AG04449 (cell line): Measurements from ENCODE around the gene EGLN3.

Source experiments
- CTCF ChIA-PET: fragments of 350-600 bp; formaldehyde crosslinking; extraction: SDS; loops from one replicate; lab custom pipeline; 2021; ENCODE audit warnings: antibody characterized with exemption; lab: Yijun Ruan, JAX
- POLR2A ChIA-PET: fragments of 400-600, 350-600 bp; formaldehyde crosslinking; extraction: SDS; loops from one replicate; lab custom pipeline; 2020; ENCODE audit warnings: antibody characterized with exemption, inconsistent platforms; lab: Yijun Ruan, JAX
- DNase-seq: peaks from one replicate; pipeline ENCODE4 v3.0.0-alpha.2; 2010; ENCODE audit warnings: low read depth, low spot score
- H3K4me3 ChIP-seq: 2 replicates; pipeline ENCODE4 v1.5.1; 2011; ENCODE audit warnings: low read depth, mild to moderate bottlenecking, control low read depth, low read length
- TF ChIP-seq, protein P1 (sequence below): IDR thresholded peaks from one replicate; pipeline ENCODE4 v1.5.1; 2011; ENCODE audit warnings: mild to moderate bottlenecking, moderate library complexity, low read length, control low read depth, inconsistent platforms; ENCODE audit not compliant: insufficient read depth; ENCODE audit errors: missing control alignments

Gene EGLN3

DNA sequence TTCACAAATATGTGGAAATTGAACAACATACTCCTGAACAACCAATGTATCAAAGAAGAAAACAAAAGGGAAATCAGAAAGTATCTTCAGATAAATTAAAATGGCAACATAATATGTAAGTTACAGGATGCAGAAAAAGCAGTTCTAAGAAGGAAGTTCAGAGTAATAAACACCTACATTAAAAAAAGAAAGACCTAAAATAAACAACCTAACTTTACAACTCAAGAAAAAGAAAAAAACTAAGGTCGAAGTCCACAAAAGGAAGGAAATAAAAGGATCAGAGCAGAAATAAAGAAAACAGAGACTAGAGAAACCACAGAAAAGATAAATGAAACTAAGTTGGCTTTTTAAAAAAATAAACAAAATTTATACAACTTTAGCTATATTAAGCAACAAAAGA, 59.2 kb downstream of the EGLN3 start:
- ChIA-PET POLR2A (no interaction called here), CTCF (no interaction called here)
- DNase-seq: no peak
- TF ChIP-seq, protein P1, sequence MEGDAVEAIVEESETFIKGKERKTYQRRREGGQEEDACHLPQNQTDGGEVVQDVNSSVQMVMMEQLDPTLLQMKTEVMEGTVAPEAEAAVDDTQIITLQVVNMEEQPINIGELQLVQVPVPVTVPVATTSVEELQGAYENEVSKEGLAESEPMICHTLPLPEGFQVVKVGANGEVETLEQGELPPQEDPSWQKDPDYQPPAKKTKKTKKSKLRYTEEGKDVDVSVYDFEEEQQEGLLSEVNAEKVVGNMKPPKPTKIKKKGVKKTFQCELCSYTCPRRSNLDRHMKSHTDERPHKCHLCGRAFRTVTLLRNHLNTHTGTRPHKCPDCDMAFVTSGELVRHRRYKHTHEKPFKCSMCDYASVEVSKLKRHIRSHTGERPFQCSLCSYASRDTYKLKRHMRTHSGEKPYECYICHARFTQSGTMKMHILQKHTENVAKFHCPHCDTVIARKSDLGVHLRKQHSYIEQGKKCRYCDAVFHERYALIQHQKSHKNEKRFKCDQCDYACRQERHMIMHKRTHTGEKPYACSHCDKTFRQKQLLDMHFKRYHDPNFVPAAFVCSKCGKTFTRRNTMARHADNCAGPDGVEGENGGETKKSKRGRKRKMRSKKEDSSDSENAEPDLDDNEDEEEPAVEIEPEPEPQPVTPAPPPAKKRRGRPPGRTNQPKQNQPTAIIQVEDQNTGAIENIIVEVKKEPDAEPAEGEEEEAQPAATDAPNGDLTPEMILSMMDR: no peak
- H3K4me3 ChIP-seq: no peak overlapping the region

DNA sequence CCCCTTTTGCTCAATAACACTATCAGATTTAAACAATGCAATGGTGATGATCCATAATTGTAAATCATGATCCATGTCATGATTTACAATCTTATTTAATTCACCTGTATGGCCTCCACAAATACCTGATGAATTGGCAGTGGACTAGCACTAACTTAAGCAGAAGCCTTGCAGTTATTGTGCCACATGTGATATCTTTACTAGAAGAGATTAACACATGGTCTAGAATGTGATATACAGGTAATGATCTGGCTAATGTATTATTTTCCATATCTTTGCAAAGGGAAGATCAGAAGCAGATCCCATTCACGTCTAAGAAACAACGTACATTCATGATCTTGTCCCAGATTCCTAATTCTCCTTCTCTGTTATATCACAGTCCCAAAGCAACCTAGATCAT, 66.0 kb downstream of the EGLN3 start:
- POLR2A ChIA-PET: no interaction called here
- DNase-seq: no peak
- no peak overlapping the region for H3K4me3 ChIP-seq
- CTCF ChIA-PET: interaction anchor here (1.0 kb wide), 1 partner anchor 9 kb away, joined by 3 read pairs; no protein-coding TSS in a partner anchor
- TF ChIP-seq, protein P1: no peak

DNA sequence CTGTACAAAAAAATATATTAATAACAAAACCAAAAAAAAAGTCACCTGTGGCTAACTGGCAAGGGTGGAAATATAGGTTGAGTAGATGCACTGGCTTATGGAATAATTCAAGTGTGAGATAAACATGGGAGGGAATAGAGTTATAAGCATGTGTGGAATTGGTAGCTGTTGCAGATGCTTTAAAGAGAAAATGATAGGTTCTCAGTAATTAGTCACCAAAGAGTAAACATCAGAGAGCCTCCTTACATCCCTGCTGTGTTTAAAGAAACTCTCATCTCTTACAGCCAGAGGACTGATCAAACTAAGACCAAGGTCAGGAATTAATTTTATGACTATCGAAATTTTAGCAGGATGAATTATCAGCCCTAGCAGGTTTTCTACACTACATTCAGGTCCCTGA, 70.5 kb downstream of the EGLN3 start:
- no peak overlapping the region for H3K4me3 ChIP-seq
- no peak for DNase-seq
- TF ChIP-seq, protein P1: no peak
- ChIA-PET POLR2A (no interaction called here), CTCF (no interaction called here)

DNA sequence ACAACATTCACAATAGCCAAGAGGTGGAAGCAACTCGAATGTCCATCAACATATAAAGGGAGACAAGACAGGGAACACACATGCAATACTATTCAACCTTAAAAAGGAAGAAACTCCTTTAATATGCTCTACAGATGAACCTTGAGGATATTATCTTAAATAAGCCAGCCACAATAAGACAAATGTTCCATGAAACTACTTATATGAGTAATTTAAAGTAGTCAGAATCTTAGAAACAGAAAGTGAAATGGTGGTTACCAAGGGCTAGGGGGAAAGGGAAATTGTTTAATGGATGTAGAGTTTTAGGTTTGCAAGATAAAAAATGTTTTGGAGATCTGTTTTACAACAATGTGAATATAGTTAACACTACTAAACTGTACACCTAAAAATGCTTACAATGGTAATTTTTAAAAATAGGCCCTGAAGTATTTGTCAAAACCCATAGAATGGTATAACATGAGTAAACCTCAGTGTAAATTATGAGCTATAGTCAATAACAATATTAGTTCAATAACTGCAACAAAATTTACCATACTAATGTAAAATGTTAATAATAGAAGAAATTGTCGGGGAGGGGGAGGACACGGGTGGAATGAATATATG, 71.1 kb downstream of the EGLN3 start:
- POLR2A ChIA-PET: no interaction called here
- no peak for DNase-seq
- H3K4me3 ChIP-seq: no peak overlapping the region
- TF ChIP-seq, protein P1: no peak
- CTCF ChIA-PET: no interaction called here

DNA sequence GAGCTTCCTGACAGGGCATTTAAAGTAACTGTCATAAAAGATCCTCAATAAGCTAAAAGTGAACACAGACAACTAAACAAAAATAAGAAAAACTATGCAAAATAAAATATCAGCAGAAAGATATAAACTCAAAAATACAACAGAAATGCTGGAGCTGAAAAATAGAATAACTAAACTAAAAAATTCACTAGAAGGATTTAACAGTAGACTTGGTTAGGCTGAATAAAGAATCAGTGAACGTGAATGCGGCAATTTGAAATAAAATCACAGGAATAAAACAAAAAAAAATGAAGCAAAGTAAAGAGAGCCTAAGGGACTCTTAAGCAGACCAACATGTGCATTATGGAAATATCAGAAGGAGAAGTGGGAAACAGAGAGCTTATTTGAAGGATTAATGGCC, 74.6 kb downstream of the EGLN3 start:
- no peak overlapping the region for H3K4me3 ChIP-seq
- ChIA-PET CTCF (interaction anchor here (0.8 kb wide), 1 partner anchor 9 kb away, joined by 3 read pairs; no protein-coding TSS in a partner anchor), POLR2A (no interaction called here)
- no peak for DNase-seq
- TF ChIP-seq, protein P1: no peak
